GM18511 (cell line): ENCODE results near the gene METTL26.

Experiments
- ATAC-seq: cut with Tn5 transposase; IDR thresholded peaks from one replicate; pipeline ENCODE4 v1.9.1; 2021; ENCODE audit warnings: mild to moderate bottlenecking, moderate library complexity; ENCODE audit not compliant: unreplicated experiment

METTL26 gene

GRCh38 chr16:586047-586644, 50.0 kb downstream of the METTL26 start:
- no peak for ATAC-seq

DNA sequence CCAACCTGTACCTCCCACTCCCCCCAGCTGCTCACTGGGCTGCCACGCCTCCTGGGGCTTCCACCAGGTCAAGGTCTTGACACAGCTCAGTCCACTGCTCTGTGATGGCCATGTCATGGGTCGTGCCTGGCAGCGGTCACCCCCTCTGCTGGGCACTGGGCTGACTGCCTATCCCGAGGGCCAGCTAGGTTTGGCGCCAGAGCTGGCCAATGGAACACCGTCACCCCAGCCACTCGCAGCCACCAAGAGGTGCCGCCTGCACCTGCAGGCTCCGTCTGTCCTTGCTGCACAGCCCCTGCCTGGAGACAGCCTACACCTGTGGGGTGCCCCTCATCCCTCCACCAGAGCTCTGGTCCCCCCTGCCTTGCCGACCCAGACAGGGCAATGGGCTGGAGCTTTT, 50.8 kb downstream of the METTL26 start:
- no peak for ATAC-seq
